GM21576 (cell line): ENCODE data around the gene HOPX.
"Not testable (repeated sequence)": the region's sequence is repeated elsewhere in the genome, so short reads cannot be mapped to it uniquely, and the experiment has no call there.

Experiments used
- ATAC-seq: cut with Tn5 transposase; IDR thresholded peaks from one replicate; pipeline ENCODE4 v1.9.1; 2021; ENCODE audit warnings: mild to moderate bottlenecking, moderate library complexity; ENCODE audit not compliant: unreplicated experiment

Gene HOPX

GRCh38 chr4:56655627-56656345 is 25.3 kb downstream of the HOPX start:
- no peak for ATAC-seq

- ATAC-seq, result no peak
Observed at GRCh38 chr4:56655209-56655626, 25.9 kb downstream of the HOPX start.

GRCh38 chr4:56654238-56654632 is 26.9 kb downstream of the HOPX start:
- no peak for ATAC-seq

- no peak for ATAC-seq
Observed at GRCh38 chr4:56653461-56654237, 27.4 kb downstream of the HOPX start.

GRCh38 chr4:56652196-56652595 is 28.9 kb downstream of the HOPX start:
- no peak for ATAC-seq

- ATAC-seq, result no peak
Observed at GRCh38 chr4:56651056-56651350, 30.1 kb downstream of the HOPX start.

GRCh38 chr4:56650262-56651055 is 30.6 kb downstream of the HOPX start:
- no peak for ATAC-seq

- ATAC-seq, result no peak
Observed at GRCh38 chr4:56649445-56650261, 31.4 kb downstream of the HOPX start.

- no peak for ATAC-seq
Observed at GRCh38 chr4:56648824-56649151, 32.3 kb downstream of the HOPX start.

GRCh38 chr4:56648021-56648823 is 32.9 kb downstream of the HOPX start:
- no peak for ATAC-seq

GRCh38 chr4:56646341-56646740 is 34.8 kb downstream of the HOPX start:
- ATAC-seq, result no peak

GRCh38 chr4:56643596-56643995 is 37.5 kb downstream of the HOPX start:
- ATAC-seq, result no peak

- ATAC-seq, result no peak
Observed at GRCh38 chr4:56641494-56642051, 39.5 kb downstream of the HOPX start.

- no peak for ATAC-seq
Observed at GRCh38 chr4:56640621-56641493, 40.2 kb downstream of the HOPX start.

GRCh38 chr4:56637791-56638190 is 43.3 kb downstream of the HOPX start:
- no peak for ATAC-seq

GRCh38 chr4:56637154-56637553 is 43.9 kb downstream of the HOPX start:
- no peak for ATAC-seq

GRCh38 chr4:56634954-56635353 is 46.1 kb downstream of the HOPX start:
- not testable (repeated sequence) for ATAC-seq

GRCh38 chr4:56633486-56633885 is 47.6 kb downstream of the HOPX start:
- ATAC-seq, result no peak
